Activated naive CD4-positive, alpha-beta T cell treated with Interleukin-2 at 50 U/mL for 16 hours (primary cell): ENCODE data around the gene SLIT3.

Experiments used
- DNase-seq: peaks from one replicate; pipeline ENCODE4 v3.0.0-alpha.2; 2020

SLIT3 gene

DNA sequence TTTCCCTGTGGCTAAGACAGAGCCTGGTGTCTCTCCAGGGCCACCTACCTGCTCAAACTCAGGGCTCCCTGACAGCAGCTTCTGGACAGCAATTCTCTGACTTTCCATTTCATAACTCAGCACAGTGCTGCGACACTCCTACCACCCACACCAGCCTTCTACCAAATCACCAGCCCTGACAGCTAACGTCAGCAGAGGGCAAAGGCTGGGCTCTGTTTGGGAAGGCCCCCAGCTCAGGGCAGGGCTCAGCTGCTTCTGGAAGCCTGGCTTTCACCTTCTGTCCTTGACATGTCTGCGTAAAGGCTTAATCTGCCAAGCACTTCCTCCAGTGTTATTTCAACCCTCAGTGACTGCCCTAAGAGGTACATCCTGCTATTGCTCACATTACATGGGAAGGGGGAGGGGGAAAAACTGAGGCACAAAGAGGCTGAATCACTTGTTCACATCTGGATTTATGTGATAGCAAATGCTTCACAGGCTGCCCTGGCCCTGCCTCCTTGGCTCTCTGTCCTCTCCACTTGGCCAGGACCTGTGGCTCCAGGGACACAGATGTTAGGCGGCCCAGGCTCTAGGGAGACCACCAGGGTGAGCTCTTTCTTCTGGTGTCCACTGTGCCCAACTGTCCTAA is 619.3 kb downstream of the SLIT3 start:
- DNase-seq, result no peak

DNA sequence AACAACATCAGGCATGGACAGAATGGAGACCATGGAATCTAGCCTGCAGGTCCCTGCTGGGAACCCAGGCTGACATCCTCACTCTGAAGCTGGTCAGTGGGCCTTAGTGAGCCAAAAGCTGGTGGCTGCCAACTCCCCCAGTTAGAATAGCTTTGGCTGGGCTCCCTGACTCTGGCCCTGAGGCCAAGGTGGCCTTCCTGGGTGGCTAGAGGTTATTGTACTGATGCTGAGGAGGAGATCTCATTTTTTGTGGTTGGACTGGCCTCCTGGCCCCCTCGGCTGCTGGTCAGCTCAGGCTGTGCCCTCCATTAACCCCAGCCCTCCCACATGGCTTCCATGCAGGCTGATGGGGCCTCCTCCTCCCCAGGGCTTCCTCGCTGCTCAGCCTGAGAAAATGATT is 620.5 kb downstream of the SLIT3 start:
- DNase-seq, result no peak

DNA sequence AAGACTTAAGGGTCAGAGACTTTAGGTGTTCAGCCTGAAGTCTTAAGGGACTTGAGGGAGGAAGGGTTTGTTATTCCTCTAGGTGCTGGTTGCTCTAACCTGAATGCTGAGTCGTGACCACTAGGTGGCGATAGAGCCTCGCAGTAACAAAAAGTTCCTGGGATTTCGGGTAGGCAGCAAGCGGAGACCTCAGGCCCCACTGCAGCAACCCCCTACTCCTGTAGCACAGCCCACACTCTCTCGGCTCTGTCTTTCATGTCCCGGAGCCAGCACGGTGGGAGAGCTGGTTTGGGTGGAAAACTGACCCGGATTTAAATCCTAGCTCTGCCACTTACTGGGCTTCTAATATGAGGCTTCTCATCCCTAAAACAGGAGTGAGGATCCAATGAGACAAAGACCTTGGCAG is 621.4 kb downstream of the SLIT3 start:
- DNase-seq, result peak; percentile 55

DNA sequence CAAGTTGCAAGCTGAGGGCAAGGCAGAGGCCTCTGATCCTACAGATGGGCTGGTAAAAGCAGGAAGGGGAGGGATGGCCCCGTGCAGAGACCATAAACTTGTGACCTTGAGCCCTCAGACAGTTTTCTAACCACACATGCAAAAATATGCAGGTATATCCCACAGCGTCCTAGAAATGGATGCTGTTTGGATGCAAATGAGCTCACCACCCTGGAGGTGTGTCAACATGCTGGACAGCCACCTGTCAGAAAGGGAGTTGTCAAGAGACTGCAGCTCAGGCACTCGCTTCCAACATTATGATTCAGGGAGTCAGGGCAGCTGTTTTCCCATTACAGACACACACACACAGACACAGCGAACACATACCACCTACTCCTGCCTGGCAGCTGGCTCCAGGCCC is 624.4 kb downstream of the SLIT3 start:
- DNase-seq, result no peak

DNA sequence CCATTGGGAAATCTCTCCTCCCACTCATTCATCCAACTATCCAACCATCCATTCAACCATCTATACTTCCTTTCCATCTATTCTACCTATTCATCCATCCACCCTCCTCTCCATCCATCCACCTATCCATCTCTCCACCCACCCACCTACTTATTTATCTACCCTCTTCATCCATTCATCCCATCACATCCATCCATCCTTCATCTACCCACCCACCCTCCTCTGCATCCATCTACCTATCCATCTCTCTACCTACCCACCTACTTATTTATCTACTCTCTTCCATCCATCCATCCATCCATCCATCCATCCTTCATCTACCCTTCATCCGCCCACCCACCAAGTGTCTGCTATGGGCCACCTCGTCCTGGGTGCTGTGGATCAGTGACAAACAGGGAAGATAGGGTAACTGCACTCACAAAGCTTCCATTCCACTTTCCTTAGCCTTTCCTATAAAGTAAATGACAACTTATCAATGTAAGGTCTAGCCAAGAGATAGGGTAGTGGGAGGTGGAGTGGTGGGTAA is 625.0 kb downstream of the SLIT3 start:
- no peak for DNase-seq

DNA sequence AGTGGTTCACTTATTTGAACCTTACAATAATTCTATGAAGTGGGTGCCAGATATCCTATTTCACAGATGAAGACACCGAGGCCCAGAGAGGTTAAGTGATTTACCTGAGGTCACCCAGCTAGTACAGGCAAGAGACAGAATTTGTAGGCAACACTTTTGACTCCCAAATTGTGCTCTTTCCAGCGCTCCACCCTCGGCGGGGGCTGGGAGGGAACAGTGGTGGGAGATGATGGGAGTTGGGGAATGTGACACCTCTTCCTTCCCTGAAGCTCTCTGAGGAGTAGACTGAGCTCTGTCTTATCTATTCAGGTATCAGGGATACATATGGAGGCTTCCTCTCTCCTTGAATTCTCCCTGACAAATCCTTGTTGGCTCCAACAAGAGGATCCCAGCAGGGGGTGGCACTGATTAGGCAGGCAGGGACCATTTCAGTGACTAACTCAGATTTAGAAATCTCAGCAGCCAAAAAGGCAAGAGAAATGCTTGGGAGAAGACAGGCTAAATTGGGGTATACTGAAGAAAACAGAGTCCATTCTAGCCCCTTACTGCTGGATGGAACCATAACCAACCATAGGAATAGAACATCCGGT is 626.0 kb downstream of the SLIT3 start:
- DNase-seq, result no peak

DNA sequence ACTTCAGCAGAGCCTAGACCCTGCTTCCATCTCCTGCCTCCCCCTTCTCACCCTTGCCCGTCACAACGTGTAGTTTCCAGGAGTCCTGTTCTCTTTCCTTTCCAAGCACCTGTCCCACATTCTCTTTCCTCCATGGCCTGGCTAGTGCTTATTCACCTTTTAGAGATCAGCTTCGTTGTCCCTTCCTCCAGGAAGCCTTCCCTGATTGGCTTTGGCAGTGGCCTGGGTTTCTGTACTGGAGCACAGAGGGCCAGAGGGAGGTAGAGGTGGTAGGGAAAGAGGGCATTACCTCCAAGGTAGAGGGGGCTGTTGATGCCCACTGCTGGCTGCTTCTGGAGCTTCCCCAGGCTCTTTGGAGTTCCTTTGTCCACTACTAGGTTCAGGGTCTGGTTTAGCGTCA is 628.1 kb downstream of the SLIT3 start:
- DNase-seq, result no peak

DNA sequence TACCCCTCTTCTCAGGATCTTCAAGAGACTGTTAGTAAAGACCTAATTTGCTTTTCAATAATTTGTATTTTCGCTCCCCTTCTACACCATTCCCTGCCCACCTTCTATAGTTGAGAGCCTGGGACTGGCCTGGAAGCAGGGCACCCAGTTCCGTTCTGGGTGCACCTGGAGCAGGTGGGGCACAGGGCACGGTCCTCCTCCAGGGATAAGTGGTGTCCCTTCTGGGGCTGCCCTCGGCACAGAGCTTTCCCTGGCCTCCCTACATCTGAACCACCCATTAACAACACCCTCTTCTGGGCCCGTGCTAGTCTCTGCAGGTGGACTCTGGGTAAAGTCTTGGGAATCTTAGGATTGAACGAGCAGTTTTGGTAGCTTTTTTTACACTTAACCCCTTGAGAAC is 628.9 kb downstream of the SLIT3 start:
- no peak for DNase-seq

DNA sequence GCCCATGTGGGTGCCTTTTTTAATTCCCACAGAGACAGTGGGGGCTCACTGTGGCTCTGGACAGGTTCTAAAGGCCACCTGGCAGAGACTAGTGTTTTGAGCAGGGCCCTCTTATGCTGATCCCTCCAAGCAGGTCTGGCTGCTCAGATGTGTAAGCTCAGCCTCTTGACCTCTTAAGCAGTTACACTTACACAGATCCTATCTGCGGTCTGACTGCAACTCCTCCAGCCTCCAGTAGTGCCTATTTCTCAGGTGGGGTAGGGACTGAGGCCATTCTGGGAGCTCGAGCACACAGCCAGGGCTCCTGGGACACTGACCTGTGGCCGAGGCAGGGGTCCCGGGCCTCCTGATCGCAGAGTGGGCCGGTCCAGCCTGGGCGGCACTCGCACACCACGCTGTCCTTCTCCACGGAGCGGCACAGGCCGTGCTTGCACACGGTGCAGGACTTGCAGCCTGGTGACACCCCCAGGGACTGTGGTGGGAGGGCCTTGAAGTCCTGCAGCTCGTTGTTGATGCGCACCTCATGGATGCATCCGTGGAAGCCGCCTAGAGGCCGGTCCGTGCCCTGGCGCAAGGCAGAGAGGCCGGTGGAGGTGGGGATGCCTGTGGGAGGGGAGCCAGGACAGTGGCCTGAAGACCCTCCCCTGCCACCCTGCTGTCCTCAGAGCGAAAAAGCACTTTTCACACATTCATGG is 629.9 kb downstream of the SLIT3 start:
- DNase-seq, result no peak

DNA sequence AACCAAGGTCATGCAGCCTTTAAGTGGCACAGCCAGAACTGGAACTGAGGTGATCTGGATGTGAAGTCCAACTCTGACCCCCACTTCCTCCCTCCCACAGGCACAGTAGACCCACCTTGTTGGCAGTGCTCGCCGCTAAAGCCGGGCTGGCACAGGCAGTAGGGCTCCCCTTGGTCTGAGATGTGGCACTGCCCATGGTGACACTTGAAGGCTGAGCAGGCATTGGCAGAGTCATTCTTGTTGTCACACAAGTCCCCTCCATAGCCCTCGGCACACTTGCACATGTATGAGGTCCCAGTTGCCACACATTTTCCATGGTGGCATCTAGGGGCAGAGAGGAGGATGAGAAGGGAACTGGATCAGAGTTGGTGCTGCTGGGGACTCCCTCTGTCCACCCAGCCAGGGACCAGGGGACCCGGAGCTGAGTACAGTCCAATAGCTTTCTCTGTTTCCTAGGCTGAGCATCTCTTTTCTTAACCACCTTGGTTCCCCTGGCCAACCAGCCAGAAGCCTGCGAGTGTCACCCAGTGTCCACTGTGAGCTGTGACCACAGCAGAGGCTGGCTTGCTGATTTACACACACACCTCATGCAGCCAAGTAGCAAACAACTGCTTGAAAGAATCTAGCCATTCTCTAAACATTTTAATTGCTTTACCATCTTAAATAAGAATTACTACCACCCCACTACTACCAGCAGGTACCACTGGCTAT is 631.1 kb downstream of the SLIT3 start:
- DNase-seq, result no peak

DNA sequence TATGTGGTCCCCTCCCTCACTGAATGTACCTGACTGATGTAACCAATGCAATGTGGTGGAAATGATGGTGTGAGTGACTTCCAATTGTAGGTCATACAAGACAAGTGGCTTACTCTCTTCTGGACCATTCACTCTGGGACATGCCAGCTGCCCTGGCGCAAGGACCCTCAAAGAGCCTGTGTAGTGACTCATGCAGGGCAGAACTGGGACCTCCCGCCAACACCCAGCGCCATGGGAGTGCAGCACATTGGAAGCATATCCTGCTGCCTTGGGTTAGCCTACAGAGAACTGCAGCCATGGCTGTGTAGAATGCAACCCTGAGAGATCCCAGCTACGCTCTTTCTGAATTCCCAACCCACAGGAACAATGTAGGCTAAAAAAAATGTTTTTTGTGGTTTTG is 631.8 kb downstream of the SLIT3 start:
- no peak for DNase-seq

DNA sequence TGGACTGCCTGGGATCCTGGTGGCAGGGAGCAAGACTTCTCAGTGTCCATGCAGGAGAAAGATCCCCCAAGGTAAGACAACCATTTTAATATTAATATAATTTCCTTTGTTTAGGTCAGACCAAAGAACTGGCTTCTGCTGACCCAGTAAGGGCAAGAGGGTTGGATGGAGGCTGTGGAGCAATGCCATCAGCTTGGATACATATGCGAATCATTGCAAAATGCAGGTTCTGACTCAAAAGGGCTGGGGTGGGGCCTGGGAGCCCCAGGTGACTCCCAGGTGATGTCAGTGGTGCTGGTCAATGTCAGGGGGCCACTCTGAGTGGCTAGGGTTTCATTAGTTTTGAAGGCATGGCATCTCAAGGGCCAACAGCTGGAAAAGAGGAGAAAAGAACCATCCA is 632.9 kb downstream of the SLIT3 start:
- no peak for DNase-seq

DNA sequence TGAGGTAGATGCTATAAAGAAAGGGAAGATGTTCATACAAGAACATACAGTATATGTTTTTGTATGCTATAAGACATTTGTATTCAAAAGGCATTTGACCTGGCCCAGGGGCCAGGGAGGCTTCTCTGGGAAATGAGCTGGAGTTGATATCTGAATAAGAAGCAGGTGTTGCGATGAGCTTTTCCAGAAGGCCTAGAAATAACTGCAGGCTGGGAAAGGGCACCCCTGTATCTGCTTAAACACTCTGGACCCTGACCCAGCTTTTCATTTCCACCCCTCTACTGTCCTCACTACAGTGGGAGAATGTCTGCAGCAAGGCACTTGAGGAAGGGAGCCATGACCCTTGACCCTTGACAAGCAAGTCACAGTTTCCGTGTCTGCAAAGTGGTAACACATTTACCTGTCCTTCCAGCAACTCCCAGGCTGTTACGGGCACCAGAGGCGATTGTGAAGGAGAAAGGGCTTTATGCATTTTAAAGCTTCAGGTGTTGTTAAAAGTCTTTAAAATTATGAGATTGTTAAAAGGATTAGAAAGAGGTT is 633.6 kb downstream of the SLIT3 start:
- DNase-seq, result no peak

DNA sequence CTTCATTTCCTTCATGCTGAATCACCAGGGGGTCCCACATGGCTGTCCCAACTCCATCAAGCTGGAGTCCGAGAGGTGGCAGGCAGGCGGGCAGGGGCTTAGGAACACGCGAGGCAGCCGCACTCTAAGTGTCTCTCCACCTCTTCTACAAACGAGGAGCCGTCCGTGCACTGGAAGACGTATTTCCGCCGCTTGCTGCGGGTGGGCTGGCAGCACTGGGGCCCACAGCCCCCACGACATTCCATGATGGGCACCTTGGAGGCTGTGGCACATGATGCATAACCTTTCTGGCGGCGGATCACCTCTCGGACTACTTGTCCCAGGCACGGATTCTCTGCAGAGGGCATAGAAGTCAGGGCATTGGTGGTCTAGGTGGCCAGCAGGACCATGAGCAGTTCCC is 634.6 kb downstream of the SLIT3 start:
- DNase-seq, result no peak

DNA sequence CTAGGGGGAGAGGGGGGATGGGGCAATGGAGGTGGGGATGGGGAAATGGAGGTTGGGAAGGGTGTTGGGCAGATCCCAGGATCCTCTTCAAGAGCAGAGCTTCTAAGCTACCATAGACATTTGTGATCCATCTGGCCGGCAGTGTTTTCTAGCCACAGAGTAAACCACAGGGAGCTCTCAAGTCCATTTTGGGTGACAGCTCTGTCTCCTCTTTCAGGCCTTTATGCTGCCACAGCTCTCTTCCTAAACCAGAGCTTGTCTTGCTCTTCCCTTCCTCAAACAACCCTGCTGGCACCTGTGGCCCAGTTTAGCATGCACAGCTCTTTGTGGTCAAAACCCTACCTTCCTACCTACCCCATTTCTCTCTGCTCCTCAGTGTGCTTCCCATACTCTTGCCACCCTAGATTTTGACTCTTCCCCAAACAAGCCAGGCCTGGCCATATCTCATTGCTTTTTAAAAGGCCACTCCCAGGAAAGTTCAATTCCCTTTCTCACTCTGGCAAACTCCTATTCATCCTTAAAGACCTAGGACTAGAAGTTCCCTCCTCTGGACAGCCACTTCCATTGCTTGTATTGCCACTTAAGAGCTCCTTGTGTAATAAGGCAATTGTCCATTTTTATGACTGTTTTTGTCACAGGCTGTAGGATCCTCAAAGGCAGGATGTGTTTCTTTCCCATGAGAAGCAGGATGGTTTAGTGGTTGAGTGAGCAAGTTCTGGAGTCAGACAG is 637.5 kb downstream of the SLIT3 start:
- no peak for DNase-seq

DNA sequence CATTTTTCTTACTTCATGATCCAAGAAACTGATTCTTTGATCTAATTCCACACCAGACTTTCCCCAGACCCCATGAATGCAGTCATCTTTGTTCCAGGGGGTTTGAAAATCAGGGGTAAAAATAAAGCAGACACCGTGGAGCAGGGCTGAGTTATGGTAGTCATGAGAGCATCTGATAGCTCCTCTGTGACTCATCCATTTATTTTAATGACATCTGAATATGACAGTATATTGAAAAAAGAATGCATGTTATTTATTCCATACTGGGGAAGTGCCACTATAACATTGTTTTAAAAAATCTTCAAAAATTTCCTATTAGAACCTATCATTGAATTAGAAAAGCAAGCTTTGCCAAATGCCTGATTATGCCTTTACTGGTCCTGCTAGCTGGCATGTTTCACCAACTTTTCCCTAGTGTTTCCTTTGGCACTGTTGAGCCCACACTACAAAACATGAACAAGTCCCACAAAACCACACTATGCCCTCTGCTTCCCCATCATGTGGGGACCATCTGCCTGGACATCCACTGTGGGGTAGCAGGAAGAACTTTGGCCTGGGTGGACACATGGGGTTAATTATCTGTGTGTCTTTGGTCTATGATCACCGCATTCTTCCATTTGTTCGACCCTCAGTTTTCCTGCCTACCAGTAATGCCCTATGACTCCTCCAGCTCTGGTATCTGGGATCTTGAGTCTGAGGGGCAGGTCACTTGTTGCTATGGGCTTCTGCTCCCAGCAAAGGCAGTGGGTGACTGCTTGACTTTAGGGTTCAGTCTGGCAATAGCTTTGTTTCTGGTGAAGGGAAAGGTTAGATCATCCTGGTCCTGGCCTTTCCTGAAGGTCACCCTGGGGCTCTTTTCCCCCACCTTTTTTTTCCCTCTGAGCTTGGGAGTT is 639.1 kb downstream of the SLIT3 start:
- DNase-seq, result no peak

DNA sequence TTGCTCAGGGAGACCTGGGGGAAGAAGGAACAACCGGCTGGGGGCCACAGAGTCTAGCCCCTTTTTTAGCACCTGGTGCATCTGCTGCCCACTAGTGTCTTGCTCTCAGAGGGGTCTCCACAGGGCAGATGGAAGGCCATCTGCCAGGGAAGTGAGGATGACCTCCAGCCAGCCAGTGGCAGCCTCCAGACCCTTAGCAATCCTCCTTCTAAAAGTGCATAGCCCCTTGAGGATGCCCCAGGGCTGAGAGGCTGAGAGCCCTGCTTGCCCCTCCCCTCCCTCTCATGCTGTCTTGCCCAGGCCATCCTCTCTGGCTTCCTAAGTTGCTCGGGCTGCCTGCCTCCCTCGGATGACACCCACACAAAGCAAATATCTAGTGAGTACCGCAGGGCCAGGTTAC is 640.2 kb downstream of the SLIT3 start:
- no peak for DNase-seq

DNA sequence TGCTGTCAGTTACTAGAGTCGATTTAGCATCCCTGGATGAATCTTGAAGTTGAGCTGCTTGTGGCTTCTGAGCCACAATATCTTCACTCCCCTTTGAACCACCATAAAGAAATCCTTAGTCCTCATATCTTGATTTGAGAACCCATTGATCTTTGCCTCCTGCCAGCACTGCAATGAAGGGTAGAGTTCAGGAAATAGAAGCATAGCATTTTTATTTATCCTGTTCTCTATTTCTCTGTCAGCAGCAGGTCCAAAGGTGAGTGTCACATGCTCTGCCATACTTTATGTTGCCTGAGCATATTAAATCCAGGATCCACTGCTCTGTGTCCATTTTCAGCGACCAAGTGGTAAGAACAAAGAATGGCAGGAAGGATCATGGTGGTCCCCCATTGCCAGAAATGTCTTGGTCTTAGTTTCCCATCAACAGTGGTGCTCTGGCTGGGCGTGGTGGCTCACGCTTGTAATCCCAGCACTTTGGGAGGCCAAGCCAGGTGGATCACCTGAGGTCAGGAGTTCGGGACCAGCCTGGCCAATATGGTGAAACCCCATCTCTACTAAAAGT is 641.6 kb downstream of the SLIT3 start:
- DNase-seq, result no peak

DNA sequence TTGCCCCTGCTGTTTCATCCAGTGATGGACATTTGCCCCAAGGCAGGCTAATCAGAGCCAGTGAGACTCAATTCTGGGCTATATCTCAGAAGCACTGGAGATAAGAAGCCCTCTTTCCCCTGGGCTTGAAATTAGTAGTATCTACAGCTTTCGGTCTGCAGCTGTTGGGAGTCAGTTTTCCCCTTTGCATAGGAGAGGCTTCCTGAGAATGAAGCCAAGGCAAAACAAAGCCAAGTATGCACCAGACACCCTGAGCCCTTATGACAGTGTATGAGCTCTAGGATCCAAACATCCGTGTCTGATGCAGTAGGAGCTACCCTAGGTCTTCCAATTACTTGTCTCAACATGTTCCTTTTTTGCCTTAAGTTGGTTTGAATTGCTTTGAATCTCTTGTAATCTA is 642.5 kb downstream of the SLIT3 start:
- DNase-seq, result no peak

DNA sequence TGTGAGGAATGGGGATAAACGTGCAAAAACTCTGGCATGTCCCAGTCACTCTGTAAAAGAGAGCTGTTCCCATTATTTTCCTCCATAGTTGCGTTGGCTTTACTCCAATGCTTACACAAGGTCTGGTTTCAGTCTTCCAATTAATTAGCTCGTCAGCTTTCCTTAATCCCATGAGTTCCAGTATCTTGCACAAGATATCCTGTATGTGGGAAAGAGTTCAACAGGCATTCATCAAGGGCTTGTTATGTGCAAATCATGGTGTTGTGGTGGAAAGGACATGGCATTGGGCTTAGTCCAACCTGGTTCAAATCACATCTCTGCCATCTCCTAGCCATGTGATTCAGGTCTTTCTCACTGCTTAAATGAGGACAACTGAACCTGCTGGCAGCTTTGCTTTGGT is 644.3 kb downstream of the SLIT3 start:
- no peak for DNase-seq

DNA sequence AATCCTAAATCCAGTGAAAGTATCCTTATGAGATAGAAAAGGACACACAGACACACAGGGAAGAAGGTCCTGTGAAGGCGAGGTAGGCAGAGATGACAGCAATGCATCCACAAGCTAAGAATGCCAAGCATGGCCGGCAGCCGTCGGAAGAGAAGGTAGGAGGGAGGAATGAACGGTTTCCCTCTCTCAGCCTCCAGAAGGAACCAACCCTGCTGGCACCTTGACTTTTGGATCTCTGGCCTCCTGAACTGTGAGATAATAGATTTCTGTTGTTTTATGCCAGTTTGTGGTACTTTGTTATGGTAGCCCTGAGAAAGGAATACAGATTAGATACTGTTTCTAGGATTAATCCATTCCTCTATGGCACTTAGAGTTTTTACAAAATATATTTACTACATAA is 645.6 kb downstream of the SLIT3 start:
- DNase-seq, result no peak
